HG02870 (cell line): ENCODE data around the gene PGAM2.

Source experiments
- ATAC-seq: cut with Tn5 transposase; IDR thresholded peaks from one replicate; pipeline ENCODE4 v1.9.1; 2021; ENCODE audit warnings: mild to moderate bottlenecking, moderate library complexity; ENCODE audit not compliant: unreplicated experiment

Gene PGAM2

GRCh38 chr7:44065431-44066110 is at the start of gene PGAM2:
Gene PGAM2 (minus strand): TSS chr7:44065567. CDS start chr7:44065529, 38 bp downstream.
- ATAC-seq = no peak

GRCh38 chr7:44114586-44115310 is 49.4 kb upstream of the PGAM2 start:
- no peak for ATAC-seq

- no peak for ATAC-seq
Measured at GRCh38 chr7:44113764-44114354, 48.5 kb upstream of the PGAM2 start.

- ATAC-seq = no peak
Measured at GRCh38 chr7:44112997-44113763, 47.8 kb upstream of the PGAM2 start.

- no peak for ATAC-seq
Measured at GRCh38 chr7:44112231-44112996, 47.0 kb upstream of the PGAM2 start.

- ATAC-seq = no peak
Measured at GRCh38 chr7:44111761-44112160, 46.4 kb upstream of the PGAM2 start.

- ATAC-seq = no peak
Measured at GRCh38 chr7:44110719-44111635, 45.6 kb upstream of the PGAM2 start.

GRCh38 chr7:44109991-44110390 is 44.6 kb upstream of the PGAM2 start:
- ATAC-seq = no peak

- ATAC-seq = no peak
Measured at GRCh38 chr7:44108768-44109750, 43.7 kb upstream of the PGAM2 start.

GRCh38 chr7:44107961-44108767 is 42.8 kb upstream of the PGAM2 start:
- ATAC-seq = no peak

GRCh38 chr7:44107116-44107960 is 42.0 kb upstream of the PGAM2 start:
- no peak for ATAC-seq

GRCh38 chr7:44106311-44107065 is 41.1 kb upstream of the PGAM2 start:
- ATAC-seq = no peak

GRCh38 chr7:44105832-44106231 is 40.5 kb upstream of the PGAM2 start:
- no peak for ATAC-seq

- no peak for ATAC-seq
Measured at GRCh38 chr7:44104860-44105771, 39.7 kb upstream of the PGAM2 start.
